WTC11 (cell line): Measurements from ENCODE around the gene SEC24C.

Experiments used
- CTCF ChIP-seq: fragments of 200-600 bp; IDR thresholded peaks from 2 replicates; pipeline ENCODE4 v1.8.0; 2022; ENCODE audit warnings: antibody characterized with exemption
- FOXK1 ChIP-seq: sonication (generic); formaldehyde crosslinking; IDR thresholded peaks from 2 replicates; pipeline ENCODE4 v1.8.0; 2022; ENCODE audit warnings: mild to moderate bottlenecking, moderate library complexity, missing genetic modification reagents
- JUN ChIP-seq: sonication (generic); formaldehyde crosslinking; IDR thresholded peaks from 2 replicates; pipeline ENCODE4 v1.8.0; 2023; ENCODE audit warnings: mild to moderate bottlenecking, missing genetic modification reagents
- TCF7 ChIP-seq: sonication (generic); formaldehyde crosslinking; IDR thresholded peaks from 2 replicates; pipeline ENCODE4 v1.8.0; 2022; ENCODE audit warnings: mild to moderate bottlenecking, low read depth, missing genetic modification reagents, moderate library complexity
- USF1 ChIP-seq: sonication (generic); formaldehyde crosslinking; IDR thresholded peaks from 2 replicates; pipeline ENCODE4 v1.8.0; 2022; ENCODE audit warnings: mild to moderate bottlenecking, missing genetic modification reagents
- ZBTB21 ChIP-seq: sonication (generic); formaldehyde crosslinking; IDR thresholded peaks from 2 replicates; pipeline ENCODE4 v1.8.1; 2023; ENCODE audit warnings: mild to moderate bottlenecking, missing genetic modification reagents, borderline replicate concordance

GRCh38 chr10:73818402-73818801, 74.2 kb downstream of the SEC24C start:
- no peak for TF ChIP-seq CTCF
- no peak for TF ChIP-seq FOXK1 (CRISPR knock-in tag)
- TF ChIP-seq TCF7 = no peak
- no peak for TF ChIP-seq USF1 (CRISPR knock-in tag)
- no peak for TF ChIP-seq ZBTB21
- TF ChIP-seq JUN (CRISPR knock-in tag) = no peak
